Thyroid gland (tissue), 4 donors: Measurements from ENCODE around the gene NR6A1.

Experiments used
- CTCF ChIP-seq, 6 experiments: fragments of 200-600 bp in 3 of 6; fragments of 450-650 bp in 3 of 6; sonication (generic) in 3 of 6; IDR thresholded peaks; one replicate each; pipeline ENCODE4 v1.5.1; 2016 to 2019; ENCODE audit warnings: antibody characterized with exemption in 6 of 6, mild to moderate bottlenecking in 2 of 6, inconsistent platforms in 1 of 6, moderate library complexity in 1 of 6
- POLR2A ChIP-seq, 2 donors: fragments of 450-650 bp; IDR thresholded peaks; one replicate each; pipeline ENCODE4 v1.6.1; 2017; ENCODE audit warnings: antibody characterized with exemption in 2 of 2, mild to moderate bottlenecking in 2 of 2, moderate library complexity in 1 of 2

GRCh38 chr9:124469011-124469832, 301.9 kb downstream of the NR6A1 start:
- TF ChIP-seq CTCF (IDR thresholded peaks at IDR 0.05) (no peak), POLR2A (IDR thresholded peaks at IDR 0.05) (no peak)
